Measurements from ENCODE around the gene WNT3. TPM values are rescaled to one million over a fixed set of nuclear protein-coding genes. Genes with fewer than 3 reads are reported as not detected.
A peak's percentile ranks its signal among the peaks of the same experiment; 100 is the strongest.

WNT3 gene
- total RNA-seq, 1 experiment from 2014 or later, result 5.5 TPM

DNA sequence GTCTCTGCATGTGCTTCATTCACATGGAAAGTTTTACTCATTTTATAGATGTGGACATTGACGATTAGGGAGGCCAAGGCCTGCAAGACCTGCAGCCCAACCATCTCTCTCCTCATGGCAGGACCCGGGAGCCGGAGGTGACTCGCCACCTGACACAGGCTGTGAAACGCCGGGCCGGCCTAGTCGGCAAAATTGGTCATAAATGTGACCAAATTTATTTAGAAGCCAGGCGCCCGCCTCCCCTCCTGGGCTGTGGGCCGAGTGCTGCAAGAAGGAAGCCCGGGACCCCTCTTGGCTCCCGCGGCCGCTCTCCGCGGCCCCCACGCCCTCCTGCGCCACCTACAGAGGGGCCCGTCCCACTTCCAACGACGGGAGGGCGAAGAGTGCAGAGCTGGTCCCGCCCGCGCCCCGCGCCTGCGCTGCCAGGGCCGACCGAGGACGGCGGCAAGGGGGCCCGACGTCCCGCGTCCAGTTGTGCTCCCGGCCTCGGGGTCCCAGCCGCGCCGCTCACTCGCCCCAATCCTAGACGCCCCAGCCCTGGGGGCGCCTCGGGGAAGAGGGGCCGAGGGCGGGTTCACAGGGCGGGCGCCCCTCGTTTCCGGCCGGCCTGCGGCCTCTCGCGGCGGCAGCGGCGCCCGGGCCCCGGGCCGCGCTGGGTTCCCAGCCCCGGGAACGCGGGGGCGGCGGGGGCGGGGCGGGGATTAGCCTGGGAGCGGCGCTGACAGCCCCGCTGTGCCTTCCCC, 47.5 kb downstream of the WNT3 start (continued):
- TF ChIP-seq POLR2AphosphoS5 (IDR thresholded peaks at IDR 0.05; ENCODE audit: low read depth, low read length), result peak; percentile 78
- no peak for TF ChIP-seq ELF1 (IDR thresholded peaks at IDR 0.05; ENCODE audit: borderline replicate concordance, low read depth)
- TF ChIP-seq SIN3A (IDR thresholded peaks at IDR 0.05; ENCODE audit: low read depth), result no peak
- TF ChIP-seq EZH2 (IDR thresholded peaks at IDR 0.05), result no peak
- TF ChIP-seq FOSL1 (IDR thresholded peaks at IDR 0.05; ENCODE audit: low read depth), result peak; percentile 29; the same call in 1 of the 2 replicates
- TF ChIP-seq SRF (IDR thresholded peaks at IDR 0.05; ENCODE audit: low read depth), result no peak
- TF ChIP-seq CBX3 (IDR thresholded peaks at IDR 0.05; ENCODE audit: low read depth), result no peak
- no peak for TF ChIP-seq RAD21 (IDR thresholded peaks at IDR 0.05; ENCODE audit: low read depth)
- no peak for TF ChIP-seq EZH2phosphoT487 (IDR thresholded peaks at IDR 0.05; ENCODE audit: borderline replicate concordance)
- no peak for TF ChIP-seq ATF3 (IDR thresholded peaks at IDR 0.05)
- TF ChIP-seq ZNF274 (IDR thresholded peaks at IDR 0.05; ENCODE audit: low read depth, low read length), result no peak
- no peak for TF ChIP-seq REST (IDR thresholded peaks at IDR 0.05; ENCODE audit: low read depth)
- TF ChIP-seq ZFX (IDR thresholded peaks at IDR 0.05), result peak; percentile 97

Measured in HCT116 (cell line).